Astrocyte (in vitro differentiated cells and primary cell): ENCODE measurements around the gene ADD1.

Source experiments
- CTCF ChIP-seq: IDR thresholded peaks from 2 replicates; pipeline ENCODE4 v1.5.1; 2011; ENCODE audit warnings: low read depth, mild to moderate bottlenecking, inconsistent platforms, low read length, moderate library complexity; ENCODE audit not compliant: insufficient read depth
- EZH2 ChIP-seq: IDR thresholded peaks from 2 replicates; pipeline ENCODE4 v1.6.1; 2012; ENCODE audit warnings: mild to moderate bottlenecking, low read length, inconsistent platforms; ENCODE audit not compliant: insufficient read depth

GRCh38 chr4:2812612-2813354 is 30.9 kb upstream of the ADD1 start:
- TF ChIP-seq CTCF, result no peak
- TF ChIP-seq EZH2, result no peak
